ENCODE data around the gene GSTO2.

GSTO2 gene

GRCh38 chr10:104281694-104282093 lies 12.7 kb downstream of the GSTO2 start:
- DNase-seq: no peak

- DNase-seq: no peak
These were observed 15.9 kb downstream of the GSTO2 start for GRCh38 chr10:104284846-104285245.

- DNase-seq: no peak
These were observed 18.0 kb downstream of the GSTO2 start for GRCh38 chr10:104286939-104287338.

- no peak for DNase-seq
These were observed 19.4 kb downstream of the GSTO2 start for GRCh38 chr10:104288355-104288754.

- DNase-seq: peak; percentile 89
These were observed 22.5 kb downstream of the GSTO2 start for GRCh38 chr10:104291439-104291951.

GRCh38 chr10:104293011-104293410 lies 24.0 kb downstream of the GSTO2 start:
- DNase-seq: no peak

GRCh38 chr10:104293781-104294321 lies 24.9 kb downstream of the GSTO2 start:
- no peak for DNase-seq

GRCh38 chr10:104296687-104297436 lies 27.9 kb downstream of the GSTO2 start:
- DNase-seq: no peak

- DNase-seq: peak; percentile 90
These were observed 29.0 kb downstream of the GSTO2 start for GRCh38 chr10:104297697-104298660.

- DNase-seq: peak; percentile 70
These were observed 30.3 kb downstream of the GSTO2 start for GRCh38 chr10:104299031-104299904.

- peak; percentile 86 for DNase-seq
These were observed 31.2 kb downstream of the GSTO2 start for GRCh38 chr10:104300002-104300735.

- peak; percentile 93 for DNase-seq
These were observed 31.8 kb downstream of the GSTO2 start for GRCh38 chr10:104300736-104301292.

- no peak for DNase-seq
These were observed 33.1 kb downstream of the GSTO2 start for GRCh38 chr10:104301907-104302690.

GRCh38 chr10:104303594-104304355 lies 34.8 kb downstream of the GSTO2 start:
- no peak for DNase-seq

GRCh38 chr10:104304356-104304745 lies 35.4 kb downstream of the GSTO2 start:
- DNase-seq: no peak

GRCh38 chr10:104304927-104305326 lies 35.9 kb downstream of the GSTO2 start:
- DNase-seq: no peak

GRCh38 chr10:104306897-104307296 lies 37.9 kb downstream of the GSTO2 start:
- no peak for DNase-seq

- peak; percentile 28 for DNase-seq
These were observed 38.8 kb downstream of the GSTO2 start for GRCh38 chr10:104307576-104308438.

Measured in fibroblast of skin of scalp (primary cell).